Forelimb muscle (tissue), 1 donor: ENCODE results near the gene TAF9B. TPM values are rescaled to one million over a fixed set of nuclear protein-coding genes. Genes with fewer than 3 reads are reported as not detected.
A peak's percentile ranks its signal among the peaks of the same experiment; 100 is the strongest.
"Not testable (repeated sequence)": the region's sequence is repeated elsewhere in the genome, so short reads cannot be mapped to it uniquely, and the experiment has no call there.

ENCODE experiments used
- DNase-seq: peaks from one replicate; pipeline ENCODE4 v3.0.0-alpha.2; 2013; ENCODE audit warnings: low read depth
- polyA plus RNA-seq: library from polyadenylated mRNA; unstranded; fragments of 120-200 nt; gene quantifications from one replicate; pipeline ENCODE4 v1.2.1, GENCODE V29; 2013; ENCODE audit not compliant: insufficient read length

Gene TAF9B
- polyA plus RNA-seq, 1 donor: 28.0 TPM

- no peak for DNase-seq
Measured at GRCh38 chrX:78116365-78116764, 23.1 kb downstream of the TAF9B start.

DNA sequence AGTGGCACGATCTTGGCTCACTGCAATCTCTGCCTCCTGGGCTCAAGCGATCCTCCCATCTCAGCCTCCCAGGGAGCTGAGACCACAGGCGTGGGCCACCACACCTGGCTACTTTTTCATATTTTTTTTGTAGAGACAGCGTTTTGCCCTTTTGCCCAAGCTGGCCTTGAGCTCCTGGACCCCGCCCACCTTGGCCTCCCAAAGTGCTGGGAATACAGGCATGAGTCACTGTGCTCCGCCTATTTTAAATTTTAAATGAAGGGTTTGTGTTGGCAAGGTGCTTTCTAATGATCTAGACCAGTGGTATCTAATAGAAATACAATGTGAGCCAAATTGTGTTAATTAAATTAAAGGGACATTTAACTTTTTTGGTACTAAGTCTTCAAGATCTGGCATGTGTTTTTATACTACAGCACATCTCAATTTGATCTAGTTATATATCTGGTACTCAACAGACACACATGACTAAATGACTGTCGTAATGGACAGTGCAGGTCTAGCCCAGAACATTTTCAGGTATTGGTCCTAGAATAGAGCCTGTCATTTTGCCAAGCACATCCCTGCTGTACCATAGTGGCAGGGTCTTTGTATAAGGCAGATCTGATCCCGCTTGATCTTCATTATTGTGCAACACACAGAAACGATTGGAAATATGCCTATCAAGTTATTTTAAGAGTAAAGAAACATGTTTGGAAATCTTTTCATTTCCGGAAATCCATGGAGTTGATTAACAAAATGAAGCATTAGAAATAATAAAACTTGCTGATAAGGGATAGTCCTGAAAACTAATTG is 28.1 kb downstream of the TAF9B start:
- DNase-seq: no peak

GRCh38 chrX:78109458-78109857 is 30.0 kb downstream of the TAF9B start:
- DNase-seq: no peak

DNA sequence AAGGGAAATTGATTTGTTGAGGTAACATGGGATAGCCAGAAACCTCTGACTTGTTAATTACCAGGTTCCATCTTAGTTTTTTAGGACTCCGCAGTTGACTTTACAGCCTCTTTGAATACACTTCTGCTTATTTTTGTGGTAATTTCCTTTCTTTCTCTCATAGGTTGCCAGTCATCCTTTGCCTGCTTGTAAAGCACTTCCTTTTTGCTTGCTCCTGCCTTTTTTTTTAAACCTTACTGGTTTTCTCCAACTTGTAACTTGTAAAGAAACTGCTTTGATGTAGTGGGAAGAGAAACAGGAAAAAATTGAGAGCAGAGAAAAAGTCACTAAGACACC is 32.8 kb downstream of the TAF9B start:
- DNase-seq: no peak

- DNase-seq: no peak
Measured at GRCh38 chrX:78105944-78106650, 33.4 kb downstream of the TAF9B start.

DNA sequence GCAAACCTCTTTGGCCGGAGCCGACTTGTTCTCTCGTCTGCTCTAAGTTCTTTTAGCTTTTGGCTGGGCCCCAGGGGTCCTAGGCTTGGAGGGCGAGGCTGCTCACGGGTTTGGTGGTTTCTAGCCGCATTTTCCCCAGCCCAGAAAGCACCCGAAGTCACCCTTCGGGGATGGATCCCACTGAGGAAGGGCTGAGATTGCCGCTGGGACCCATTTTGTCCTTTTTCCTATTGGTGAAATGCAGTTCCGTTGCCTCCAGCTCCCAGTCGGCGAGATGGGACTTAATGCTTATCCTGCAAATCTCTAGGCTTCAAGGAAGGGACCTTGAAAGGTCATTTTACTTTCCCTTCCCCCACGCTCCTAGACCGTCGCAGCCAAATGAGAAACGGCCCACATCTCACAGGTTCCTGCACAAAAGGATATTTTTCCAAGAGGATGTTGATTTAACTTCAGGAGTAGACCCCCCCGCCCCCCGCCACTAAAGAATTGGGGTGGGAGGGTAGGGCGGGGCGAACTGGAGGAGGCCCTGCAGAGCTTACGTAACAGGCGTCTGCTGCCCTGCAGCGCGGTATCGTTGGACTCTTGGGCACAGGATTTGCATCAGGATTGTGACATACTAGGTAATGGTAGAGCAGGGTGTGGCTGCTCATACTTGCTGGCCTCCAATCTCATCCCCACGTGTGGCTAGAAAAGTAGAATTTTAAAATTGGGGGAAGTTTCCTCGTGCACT is 34.8 kb downstream of the TAF9B start:
- DNase-seq: no peak

GRCh38 chrX:78103623-78104446 is 35.6 kb downstream of the TAF9B start, which contains the start of gene PGK1:
PGK1 (plus strand) TSS chrX:78104248; CDS start chrX:78104341, 93 bp downstream.
- DNase-seq: peak; percentile 83

GRCh38 chrX:78103001-78103622 is 36.3 kb downstream of the TAF9B start:
- DNase-seq: no peak

- DNase-seq: no peak
Measured at GRCh38 chrX:78102091-78102490, 37.4 kb downstream of the TAF9B start.

DNA sequence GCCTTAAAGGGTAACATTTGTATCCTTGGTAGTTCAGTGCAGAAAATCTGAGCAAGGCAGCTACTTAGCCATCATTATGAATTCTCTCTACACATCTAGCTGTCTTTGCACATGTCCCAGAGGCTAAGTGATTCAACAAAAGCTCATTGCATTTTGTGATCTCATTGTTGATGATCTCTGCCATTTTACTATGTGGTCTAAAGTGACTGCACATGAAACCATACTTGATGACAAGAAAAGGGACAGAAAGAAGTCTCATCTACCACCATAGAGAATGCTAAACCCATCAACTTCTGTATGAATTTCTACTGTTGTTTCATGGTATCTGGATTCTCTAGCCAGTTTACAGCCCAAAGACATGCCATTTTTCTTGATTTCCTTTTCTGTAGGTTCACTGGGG is 41.3 kb downstream of the TAF9B start:
- no peak for DNase-seq

- no peak for DNase-seq
Measured at GRCh38 chrX:78092296-78092695, 47.2 kb downstream of the TAF9B start.

- not testable (repeated sequence) for DNase-seq
Measured at GRCh38 chrX:78081413-78081812, 58.0 kb downstream of the TAF9B start.

Other genes starting within 250 kb of the TAF9B start
- 36.8 TPM for gene MAGT1, start 244.2 kb downstream of the TAF9B start, polyA plus RNA-seq
- 234 TPM for gene COX7B, start 240.2 kb downstream of the TAF9B start, polyA plus RNA-seq
- gene ATP7A, start 229.0 kb downstream of the TAF9B start, polyA plus RNA-seq: 8.1 TPM
- gene PGAM4, start 170.0 kb downstream of the TAF9B start, polyA plus RNA-seq: not detected
- gene PGK1, start 35.4 kb downstream of the TAF9B start, polyA plus RNA-seq: 240 TPM
- 8.4 TPM for gene CYSLTR1, start 188.0 kb upstream of the TAF9B start, polyA plus RNA-seq